Measurements from ENCODE around the gene CHRD. TPM values are rescaled to one million over a fixed set of nuclear protein-coding genes. Genes with fewer than 3 reads are reported as not detected.

The CHRD gene
- polyA plus RNA-seq, 1 donor = 19.2 TPM

DNA sequence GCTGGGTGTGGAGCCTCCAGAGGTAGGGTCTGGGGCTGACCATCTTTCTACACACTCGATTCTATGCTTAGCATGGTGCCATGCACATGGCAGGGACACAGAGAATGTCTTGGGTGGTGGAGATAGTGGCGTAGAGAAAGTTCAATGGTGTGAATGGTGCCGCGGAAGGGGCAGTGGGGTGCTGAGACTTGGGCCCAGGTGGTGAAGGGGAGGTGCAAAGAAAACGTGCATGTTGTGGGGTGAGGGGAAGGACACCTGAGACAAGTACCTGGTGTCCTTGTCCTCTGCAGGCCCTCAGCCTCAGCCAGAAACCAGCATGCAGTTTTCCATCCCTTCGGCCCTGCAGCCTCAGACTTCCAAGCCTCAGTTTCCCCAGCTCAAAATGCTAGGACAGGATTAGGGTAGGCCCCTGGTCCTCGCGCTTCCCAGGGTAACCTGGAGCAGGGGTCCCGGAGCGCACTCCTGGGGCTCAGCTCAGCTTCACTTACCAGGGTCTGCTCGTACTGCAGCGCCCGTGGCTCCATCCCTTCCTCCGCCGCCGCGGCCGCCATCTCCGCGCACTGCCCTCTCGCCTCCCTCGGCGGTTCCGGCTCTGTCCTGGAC is 18.8 kb upstream of the CHRD start:
- no peak for DNase-seq (ENCODE audit: low read depth)

DNA sequence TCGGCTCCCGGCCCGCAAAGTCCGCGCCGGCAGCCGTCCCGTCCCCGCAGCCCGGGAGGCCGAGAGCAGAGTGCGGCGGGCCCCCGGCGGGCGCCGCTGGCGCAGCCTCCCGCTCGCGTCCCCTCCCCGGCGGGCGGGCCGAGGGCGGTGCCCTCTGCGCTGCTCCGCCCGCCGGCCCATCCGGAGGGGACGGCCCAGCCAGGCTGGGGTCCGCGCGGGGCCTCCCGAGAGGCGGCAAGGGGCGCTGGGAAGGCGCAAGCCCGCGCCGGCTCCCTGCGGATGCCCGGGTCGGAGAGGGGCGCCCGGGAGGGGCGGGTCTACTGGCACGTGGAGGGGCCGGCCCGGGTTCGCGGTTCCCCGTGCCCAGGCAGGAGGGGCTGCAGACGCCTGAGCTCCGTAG is 18.3 kb upstream of the CHRD start, which contains the start of the genes CLCN2 and POLR2H:
TSS of gene CLCN2 (minus strand) at position 74 of the 400 bp plus-strand sequence. CDS start 126 bp downstream, outside the sequence.
TSS of gene POLR2H (plus strand) at position 179 of the 400 bp plus-strand sequence. CDS start 1,783 bp downstream, outside the sequence.
- no peak for DNase-seq (ENCODE audit: low read depth)

DNA sequence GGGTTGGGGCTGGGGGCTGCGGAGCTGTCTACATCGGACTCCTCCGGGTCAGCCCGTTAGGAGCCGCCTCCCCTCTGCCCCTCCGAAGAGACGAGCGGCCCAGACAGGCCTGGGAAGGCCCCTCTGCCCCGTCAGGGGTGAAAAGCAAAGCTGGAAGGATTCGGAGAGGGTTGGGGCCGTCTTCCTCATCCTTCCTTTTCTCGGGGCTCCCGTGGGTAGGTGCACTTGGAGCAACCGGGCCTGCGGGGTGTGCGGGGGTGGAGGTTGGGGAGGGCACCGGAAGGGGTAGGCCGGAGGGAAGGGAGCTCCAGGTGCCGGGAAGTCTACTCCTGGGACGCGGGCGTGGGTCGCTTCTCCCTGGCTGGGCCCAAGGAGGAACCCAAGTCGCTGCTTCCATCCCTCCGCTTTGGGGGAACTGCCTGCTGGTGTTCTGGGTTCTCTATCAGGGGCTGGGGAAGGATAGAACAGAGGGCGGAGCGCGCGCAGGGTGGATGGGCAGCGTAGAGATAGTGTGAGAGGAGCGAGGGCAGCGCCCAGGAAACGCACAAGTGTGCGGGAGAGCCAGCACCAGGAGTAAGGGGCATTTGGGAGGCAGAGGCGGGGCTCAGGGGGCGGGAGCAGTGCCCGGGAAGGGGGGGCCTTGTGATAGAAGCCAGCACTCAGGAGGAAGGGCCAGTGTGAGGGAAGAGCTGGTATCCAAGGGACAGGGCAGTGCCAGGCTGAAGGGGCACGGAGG is 17.8 kb upstream of the CHRD start:
- DNase-seq (ENCODE audit: low read depth) = no peak

DNA sequence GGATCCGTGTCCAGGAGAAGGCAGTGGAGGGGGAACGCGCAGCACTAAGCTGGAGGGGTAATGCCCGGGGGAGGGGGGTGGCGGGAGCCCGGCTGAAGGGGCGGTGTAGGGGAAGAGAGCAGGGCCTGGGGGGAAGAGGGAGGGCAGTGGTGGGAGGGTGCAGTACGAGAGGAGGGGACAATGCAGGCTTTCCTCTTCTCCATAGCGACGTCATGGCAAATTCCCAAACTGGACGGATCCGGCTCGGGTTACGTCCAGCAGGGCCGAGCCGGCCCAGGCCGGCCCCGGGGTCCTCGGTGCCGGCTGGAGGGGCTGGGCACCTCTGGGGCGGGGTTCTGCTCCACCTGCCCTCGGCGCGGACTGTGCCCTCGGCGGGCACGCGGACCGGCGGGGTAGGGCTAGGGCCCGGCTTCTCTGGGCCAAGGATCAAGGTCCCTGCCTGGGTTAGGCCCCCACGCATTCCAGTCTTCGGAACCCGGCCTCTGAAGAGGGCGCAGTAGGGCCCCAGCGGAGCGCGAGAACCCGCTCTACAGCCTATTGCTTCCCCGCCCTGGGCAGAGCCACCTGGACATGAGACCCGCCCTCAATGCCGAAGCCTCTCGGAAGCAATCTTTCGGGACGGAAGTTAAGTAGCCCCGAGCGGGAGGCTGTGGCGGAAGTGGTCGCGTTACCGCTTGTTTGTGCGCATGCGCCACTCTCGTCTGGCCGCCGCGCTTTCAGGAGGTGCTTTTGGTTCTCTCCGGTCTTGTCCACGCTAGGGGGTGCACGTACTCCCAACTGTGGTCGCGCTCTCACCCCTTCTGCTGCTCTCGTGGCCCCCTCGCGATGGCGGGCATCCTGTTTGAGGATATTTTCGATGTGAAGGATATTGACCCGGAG is 16.9 kb upstream of the CHRD start:
- DNase-seq (ENCODE audit: low read depth) = peak; percentile 95

DNA sequence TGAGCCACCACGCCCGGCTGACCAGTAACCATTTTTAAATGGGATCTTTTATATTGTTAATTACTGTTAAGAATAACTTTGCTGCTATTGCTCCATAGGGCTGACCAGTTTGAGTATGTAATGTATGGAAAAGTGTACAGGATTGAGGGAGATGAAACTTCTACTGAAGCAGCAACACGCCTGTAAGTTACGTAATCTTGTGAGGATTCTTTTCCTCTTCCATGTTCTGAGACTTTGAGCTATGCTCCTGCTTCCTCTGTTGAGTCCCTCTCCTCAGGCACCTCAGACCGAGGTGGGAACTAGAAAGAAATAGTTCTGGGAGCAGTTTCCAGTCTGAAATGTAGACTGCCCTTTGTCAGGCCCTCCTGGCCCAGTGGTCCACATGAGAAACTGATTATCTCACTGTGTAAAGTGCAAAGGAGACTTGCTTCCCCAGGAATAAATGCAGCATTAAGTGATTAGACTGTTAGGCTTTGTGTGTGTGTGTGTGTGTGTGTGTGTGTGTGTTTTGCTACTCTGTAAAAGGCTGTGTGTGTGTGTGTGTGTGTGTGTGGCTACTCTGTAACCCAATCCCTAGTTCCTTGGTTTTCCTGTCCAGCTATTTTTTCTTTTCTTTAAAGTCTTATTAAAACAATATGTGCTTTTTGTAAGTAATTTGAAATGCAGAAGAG is 13.1 kb upstream of the CHRD start:
- DNase-seq (ENCODE audit: low read depth) = no peak

DNA sequence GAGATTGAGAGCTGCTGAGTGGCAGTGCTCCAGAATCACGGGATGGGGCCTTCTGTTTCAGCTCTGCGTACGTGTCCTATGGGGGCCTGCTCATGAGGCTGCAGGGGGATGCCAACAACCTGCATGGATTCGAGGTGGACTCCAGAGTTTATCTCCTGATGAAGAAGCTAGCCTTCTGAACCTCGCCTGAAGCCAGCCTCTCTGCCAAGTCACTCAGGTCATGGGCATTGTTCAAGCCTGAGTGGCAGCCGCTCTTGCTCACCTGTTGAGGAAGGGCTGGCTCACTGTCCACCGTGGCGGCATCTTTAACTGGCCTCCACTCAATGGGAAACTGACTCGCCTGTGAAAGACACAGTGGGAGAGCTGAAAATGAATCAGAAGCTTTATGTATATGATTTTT is 11.7 kb upstream of the CHRD start:
- DNase-seq (ENCODE audit: low read depth) = no peak

DNA sequence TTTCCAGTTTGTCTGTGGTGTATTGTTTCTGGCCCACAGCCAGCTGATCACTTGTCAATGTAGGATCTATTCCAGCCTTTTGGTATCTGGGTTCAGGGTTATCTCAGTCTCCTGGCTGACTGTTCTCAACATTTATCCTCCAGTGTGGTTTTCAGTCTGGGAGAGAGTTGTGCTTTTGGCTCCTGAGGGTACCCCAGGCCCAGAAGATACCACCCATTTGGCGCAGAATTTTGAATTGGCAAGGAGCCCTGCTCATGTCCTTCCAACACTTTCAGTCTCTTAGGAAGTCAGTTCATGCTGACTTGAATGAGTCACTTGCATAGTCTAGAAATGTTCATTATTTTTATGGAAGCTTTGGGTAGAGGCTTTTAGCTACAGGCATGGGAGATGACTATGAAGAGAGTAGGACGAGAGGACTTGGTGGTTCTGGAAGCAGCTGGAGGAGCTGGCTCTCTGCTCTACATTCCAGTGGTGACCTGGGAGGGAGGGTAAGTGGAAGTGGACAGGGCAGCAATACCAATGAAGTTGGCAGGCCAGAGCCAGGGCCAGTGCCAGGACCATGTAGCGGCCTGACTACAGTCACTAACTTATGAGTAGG is 11.2 kb upstream of the CHRD start:
- DNase-seq (ENCODE audit: low read depth) = no peak

DNA sequence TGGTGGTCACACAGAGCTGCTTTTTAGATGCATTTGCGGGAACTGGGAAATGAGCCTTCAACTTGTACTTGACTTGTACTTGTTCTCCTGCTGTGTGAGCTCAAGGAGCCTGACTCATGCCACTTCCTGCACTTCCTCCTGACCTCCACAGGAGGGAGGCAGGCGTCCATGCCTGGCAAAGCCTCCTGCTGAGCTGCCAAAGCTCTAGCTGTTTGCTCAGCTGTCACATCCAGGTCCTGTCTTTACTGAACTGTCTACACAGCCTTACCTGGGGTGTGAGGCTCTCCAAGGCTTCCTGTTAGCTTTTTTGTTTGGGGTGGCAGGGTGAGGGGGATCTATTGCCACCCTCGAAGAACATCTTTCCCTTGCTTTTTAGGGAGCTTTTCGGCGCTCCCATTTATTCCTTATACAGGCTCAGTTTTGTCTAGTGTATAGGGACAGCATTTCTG is 8.3 kb upstream of the CHRD start:
- DNase-seq (ENCODE audit: low read depth) = peak; percentile 75

DNA sequence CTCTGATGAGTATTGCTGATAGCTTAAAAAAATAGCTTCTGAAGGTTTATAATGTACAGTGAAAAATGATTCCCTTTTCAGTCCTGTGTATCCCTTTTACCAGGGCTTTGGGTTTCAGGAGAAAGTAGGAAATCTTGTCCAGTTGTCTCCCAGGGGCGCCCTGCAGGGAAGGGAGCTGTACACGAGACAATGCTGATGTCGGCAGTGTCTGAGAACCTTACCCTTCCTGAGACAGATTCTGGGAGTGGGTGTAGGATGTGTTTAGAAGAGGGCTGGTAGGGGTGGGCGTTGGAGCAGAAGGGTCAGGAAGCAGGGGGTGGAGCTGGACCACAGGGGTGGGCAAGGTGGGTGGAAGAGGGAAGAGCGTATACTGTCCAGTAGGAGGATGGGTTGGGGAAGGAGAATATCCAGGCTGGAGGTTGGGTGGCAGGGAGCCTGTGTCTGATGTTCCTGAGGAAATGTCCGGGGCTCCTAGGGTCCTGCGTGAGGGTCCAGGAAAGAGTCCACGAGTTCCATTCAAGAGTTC is 7.5 kb upstream of the CHRD start:
- DNase-seq (ENCODE audit: low read depth) = no peak

DNA sequence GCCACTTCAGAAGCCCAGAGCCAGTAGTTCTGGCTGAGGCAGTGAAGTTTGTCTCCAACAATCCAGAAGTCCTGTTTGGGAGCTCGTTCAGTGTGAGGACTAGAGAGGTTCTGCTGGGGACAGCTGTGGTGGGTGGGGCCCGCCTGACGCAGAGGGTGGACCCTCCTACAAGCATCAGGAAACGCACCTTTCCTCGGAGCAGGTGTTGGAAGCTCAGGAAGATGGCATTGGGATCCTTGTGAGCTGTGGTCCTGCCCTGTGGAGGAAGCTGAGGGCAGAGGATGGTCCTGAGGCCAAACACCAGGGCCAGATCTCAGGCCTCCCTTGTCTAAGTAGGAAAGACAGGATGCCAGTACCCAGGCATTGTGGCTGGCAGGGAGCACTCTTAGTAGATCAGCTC is 6.9 kb upstream of the CHRD start:
- no peak for DNase-seq (ENCODE audit: low read depth)

DNA sequence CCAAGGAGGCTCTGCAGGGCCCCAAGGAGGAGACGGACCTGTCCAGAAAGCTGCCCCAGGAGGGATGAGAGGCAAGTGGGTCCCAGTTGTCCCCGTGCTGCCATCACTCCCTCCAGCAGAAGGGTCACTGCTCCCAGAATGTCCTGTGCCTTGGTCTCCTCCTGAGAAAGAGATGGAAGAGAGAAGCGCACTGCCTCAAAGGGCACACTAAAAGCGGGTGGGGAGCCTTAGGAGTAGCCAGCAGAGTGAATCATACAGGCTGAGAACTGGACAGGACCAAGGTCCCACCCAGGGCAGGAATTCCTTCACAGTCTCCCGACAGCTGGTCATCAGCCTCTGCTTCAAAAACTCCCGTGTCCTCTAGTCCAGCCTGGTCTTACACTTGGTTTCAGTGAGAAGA is 6.4 kb upstream of the CHRD start:
- no peak for DNase-seq (ENCODE audit: low read depth)

DNA sequence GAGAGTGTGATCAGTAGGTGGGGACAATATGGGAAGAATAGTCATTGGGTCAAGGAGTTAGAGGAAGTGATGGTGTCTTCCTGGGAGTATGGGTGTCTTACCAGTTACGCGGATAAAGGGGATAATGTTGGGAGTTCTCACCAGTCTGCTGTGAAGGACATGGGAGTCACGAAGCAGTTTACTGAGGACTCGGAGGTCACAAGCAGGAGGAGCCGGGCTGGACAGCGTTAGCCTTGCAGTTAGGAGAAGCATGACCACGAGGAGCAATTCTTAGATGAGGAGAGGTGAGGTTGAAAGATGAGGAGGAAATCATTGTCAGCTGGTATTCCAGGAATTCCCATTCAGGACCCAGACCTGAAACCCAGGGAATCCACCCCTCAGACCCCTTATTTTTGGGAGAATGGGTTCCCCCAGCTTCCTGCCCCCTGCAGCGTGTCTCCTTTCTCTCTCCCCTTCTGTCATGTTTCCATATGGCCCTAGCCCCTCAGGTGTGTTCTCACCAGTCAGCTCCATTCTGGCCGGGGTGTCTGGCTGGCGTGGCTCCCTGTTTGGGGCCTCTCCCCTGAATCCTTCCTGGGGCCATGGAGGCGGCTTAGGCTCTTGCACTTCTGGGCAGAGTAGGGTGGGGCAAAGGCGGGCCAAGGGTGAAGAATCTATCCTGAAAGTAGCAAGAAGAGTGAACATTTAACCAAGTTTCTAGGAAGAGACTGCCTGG is 4.0 kb upstream of the CHRD start:
- DNase-seq (ENCODE audit: low read depth) = no peak

DNA sequence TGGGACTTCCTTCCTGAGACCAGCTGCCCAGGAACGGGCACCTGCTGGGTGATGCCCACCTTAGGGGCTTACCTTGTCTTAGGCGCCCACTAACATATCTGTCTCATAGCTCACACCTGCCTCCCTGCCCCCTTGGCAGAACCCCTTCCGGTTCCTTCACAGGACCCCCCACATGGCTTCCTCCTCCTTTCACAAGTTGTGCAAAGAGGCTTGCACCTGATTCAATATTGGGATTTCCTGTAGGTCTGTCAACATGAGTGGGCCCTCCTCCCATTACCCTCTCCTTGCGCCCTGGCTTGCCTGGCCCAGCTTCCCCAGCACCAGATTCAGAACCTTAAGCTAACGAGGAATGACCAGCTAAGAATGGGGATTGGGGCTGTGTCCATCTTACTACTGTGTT is 2.5 kb upstream of the CHRD start:
- DNase-seq (ENCODE audit: low read depth) = no peak

DNA sequence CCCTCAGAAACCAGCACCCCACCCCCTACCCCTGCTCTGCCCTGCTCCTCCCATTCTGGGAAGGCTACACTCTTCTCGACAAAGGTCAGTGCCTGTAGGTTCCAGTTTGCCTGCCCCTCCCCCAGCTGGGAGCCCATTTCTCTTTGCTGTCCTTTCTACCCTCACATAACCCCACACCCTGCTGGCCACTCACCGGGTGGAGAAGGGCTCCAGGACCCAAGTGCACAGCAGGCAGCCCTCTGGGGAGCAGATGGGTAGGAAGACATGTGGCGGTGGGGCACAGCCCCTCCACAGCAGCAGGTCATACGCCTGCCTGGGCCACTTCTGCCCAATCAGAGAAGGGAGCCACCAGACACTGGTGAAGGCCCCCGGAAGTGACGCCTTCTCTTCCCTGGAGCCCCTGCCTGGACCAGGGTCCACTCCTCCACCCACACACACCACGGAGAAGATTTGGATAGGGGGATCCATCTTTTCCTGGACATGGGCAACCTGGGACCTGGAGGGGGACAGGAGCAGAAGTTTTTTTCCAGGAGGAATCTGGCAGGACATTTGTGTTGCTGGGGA is 1.9 kb upstream of the CHRD start, which contains the start of gene THPO:
TSS of gene THPO (minus strand) at position 326 of the 564 bp plus-strand sequence. CDS start 1,948 bp downstream, outside the sequence.
- DNase-seq (ENCODE audit: low read depth) = no peak

DNA sequence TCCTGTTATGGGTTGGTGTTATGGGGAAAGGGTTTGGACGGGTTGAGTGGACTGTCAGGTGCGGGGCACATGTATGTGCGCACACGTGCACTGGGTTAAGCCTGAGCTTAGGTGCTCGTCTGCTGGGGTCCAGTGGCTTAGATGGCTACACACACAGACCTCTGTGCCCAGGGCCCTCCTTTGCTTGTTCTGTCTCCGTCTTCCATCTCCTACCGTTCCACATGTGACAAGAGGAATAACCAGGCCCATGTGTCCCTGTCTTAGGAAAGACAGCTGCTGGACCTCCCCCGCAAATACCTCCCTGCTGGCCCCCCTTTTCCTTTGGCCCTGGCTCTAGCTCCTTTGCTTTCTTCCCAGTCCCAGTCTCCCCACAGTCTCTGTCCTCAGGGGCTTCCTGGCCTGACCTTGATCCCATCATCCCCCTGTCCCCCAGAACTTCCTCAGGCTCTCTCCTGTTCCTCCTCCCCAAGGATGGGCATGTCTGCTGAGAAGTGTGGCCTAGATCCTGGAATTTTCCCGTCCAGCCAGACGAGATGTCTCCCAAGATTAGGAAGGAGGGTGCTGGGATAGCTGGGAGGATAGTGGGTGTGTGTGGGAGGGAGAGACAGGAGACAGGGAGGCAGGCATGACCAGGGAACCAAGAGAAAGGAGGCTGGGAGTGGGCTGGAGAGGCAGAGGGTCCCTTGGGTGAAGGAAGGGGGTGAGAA is 1.1 kb upstream of the CHRD start:
- DNase-seq (ENCODE audit: low read depth) = no peak

DNA sequence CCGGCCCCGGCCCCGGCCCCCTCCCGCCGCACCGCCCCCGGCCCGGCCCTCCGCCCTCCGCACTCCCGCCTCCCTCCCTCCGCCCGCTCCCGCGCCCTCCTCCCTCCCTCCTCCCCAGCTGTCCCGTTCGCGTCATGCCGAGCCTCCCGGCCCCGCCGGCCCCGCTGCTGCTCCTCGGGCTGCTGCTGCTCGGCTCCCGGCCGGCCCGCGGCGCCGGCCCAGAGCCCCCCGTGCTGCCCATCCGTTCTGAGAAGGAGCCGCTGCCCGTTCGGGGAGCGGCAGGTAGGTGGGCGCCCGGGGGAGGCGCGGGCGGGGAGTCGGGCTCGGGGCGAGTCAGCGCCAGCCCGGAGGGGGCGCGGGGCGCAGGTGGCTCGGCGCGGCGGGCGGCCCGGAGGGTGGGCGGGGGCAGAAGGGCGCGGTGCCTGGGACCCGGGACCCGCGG is 352 bp downstream of the CHRD start:
- no peak for DNase-seq (ENCODE audit: low read depth)

DNA sequence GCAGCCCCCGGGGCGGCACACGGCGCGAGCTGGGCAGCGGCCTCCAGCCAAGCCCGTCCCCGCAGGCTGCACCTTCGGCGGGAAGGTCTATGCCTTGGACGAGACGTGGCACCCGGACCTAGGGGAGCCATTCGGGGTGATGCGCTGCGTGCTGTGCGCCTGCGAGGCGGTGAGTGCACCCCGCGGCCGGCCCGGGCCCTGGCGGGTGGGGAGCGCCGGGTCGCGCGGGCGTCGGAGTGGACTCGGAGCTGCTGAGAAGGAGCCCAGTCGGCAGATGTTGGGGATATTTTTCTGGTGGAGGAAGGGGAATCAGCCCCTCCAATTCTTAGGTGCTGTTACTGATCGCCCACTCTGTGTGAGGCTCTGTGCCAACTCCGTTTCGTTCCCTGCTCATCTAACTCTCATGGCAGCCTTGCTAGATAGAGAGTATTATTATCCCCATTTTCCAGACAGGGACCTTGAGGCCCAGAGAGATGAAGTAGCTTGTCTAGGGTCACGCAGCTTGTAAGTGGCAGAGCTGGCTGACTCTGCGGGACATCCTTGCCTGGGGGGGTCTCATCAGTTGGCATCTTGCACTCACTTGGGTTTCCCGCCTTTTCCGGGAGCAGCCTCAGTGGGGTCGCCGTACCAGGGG is 890 bp downstream of the CHRD start:
- DNase-seq (ENCODE audit: low read depth) = no peak

Measured in forelimb muscle (tissue), 1 donor.